Suprapubic skin (tissue), 4 donors: Measurements from ENCODE around the gene ADAM8.

ENCODE experiments used
- CTCF ChIP-seq, 2 donors: fragments of 200-600 bp in 1 of 2; fragments of 450-650 bp in 1 of 2; sonication (generic) in 1 of 2; IDR thresholded peaks; one replicate each; pipeline ENCODE4 v1.5.1; 2016 to 2019; ENCODE audit warnings: antibody characterized with exemption in 2 of 2, mild to moderate bottlenecking in 1 of 2, moderate library complexity in 1 of 2
- POLR2A ChIP-seq, 2 donors: fragments of 450-650 bp; IDR thresholded peaks; one replicate each; pipeline ENCODE4 v1.6.1; 2017; ENCODE audit warnings: antibody characterized with exemption in 2 of 2, mild to moderate bottlenecking in 2 of 2, moderate library complexity in 2 of 2
- POLR2AphosphoS5 ChIP-seq, 3 donors: sonication (generic); formaldehyde crosslinking; IDR thresholded peaks; one replicate each; pipeline ENCODE4 v1.6.1; 2017; ENCODE audit warnings: antibody characterized with exemption in 3 of 3

GRCh38 chr10:133268532-133268931 is 8.1 kb downstream of the ADAM8 start:
- TF ChIP-seq CTCF (IDR thresholded peaks at IDR 0.05) (no peak), POLR2A (IDR thresholded peaks at IDR 0.05) (no peak), POLR2AphosphoS5 (IDR thresholded peaks at IDR 0.05) (no peak)
